ENCODE results near the gene SEC22C.

Gene SEC22C

GRCh38 chr3:42498034-42498433, 83.7 kb downstream of the SEC22C start:
- DNase-seq (ENCODE audit: low read depth): no peak

Measured in activated T-cell treated with anti-CD3 and anti-CD28 coated beads for 24 hours (primary cell).